NCI-H2171 treated with DMSO at 0.1 percent for 48 hours (cell line): ENCODE results near the gene PPFIA1.

Source experiments
- DNase-seq: peaks from one replicate; lab custom pipeline; 2025; lab: John Stamatoyannopoulos, UW

Gene PPFIA1

DNA sequence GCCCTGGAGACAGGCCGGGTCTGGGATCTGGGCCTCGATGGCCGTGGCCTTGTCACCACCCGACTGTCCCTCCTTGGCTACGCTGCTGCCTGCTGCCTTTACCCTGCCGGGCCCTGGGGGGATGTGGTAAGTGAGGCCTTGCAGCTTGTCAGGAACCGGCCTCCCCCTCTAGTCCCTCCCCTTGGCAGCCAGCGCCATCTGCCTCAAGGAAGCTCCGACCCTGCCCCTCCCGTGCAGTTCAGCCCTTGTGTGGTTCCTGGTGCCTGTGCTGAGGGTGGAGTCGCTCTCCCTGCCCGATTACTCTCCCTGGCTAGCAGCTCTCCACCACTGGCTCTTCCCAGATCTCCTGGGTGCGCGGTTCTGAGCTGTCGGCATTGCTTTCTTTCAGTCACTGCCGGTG, 161.6 kb downstream of the PPFIA1 start:
- no peak for DNase-seq

DNA sequence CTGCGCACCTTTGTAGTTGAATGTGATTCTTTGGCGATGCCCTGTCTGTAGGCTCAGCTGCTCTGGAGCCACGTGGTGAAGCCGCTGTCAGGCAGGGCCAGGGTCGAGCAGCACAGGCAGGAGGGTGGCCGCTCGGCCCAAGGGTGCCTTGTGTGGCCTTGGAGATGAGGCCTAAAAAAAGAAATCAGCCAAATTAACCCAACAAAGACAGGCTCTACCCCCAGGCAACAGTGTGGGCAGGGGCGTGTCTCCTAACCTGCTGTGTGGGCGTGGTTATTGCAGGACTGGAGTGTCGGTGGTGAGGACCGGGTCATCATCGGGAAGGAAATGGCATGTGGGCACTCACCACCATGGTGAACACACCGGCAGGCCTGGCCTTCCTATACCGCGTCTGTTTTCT, 162.1 kb downstream of the PPFIA1 start:
- DNase-seq: no peak

DNA sequence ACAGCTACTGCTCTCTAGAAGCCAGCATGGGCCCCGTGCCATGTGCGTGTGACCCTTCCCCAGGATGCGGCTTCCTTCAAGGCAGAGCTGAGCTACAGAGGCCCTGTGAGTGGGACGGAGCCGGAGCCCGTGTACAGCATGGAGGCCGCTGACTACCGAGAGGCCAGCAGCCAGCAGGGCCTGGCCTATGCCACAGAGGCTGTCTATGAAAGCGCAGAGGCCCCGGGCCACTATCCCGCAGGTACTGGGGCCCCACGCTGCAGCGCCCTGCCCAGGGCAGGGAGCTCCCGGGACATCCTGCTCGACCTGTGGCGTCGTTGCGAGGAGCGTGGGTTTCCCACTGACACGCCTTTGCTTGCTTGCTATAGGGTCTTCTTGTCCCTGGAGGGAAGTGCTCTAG, 162.5 kb downstream of the PPFIA1 start:
- no peak for DNase-seq

DNA sequence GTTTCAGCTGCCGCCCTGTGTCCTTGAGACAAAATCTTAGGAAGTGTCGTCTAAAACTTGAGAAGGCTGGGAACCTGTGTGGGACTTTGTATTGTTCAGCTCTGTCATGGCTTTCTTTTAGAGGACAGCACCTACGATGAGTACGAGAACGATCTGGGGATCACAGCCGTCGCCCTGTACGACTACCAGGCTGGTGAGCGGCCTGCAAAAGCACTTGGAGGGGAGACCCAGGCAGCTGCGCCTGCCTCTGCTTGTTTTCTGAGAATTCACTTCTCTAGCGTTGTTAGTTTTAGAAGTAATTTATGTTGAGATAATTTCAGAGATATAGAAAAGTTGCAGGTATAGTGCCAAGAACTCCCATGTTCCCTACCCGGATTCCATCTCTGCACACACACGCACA, 163.0 kb downstream of the PPFIA1 start:
- no peak for DNase-seq
